HG02981 (cell line): ENCODE measurements around the gene BCAR3.
"Not testable (repeated sequence)": the region's sequence is repeated elsewhere in the genome, so short reads cannot be mapped to it uniquely, and the experiment has no call there.

ENCODE experiments used
- ATAC-seq: cut with Tn5 transposase; IDR thresholded peaks from one replicate; pipeline ENCODE4 v1.9.1; 2021; ENCODE audit warnings: mild to moderate bottlenecking, moderate library complexity; ENCODE audit not compliant: unreplicated experiment

BCAR3 gene

GRCh38 chr1:93707956-93708355, 26.3 kb upstream of the BCAR3 start:
- ATAC-seq, result peak; percentile 68

GRCh38 chr1:93705892-93706500, 24.4 kb upstream of the BCAR3 start:
- no peak for ATAC-seq

GRCh38 chr1:93704052-93704451, 22.4 kb upstream of the BCAR3 start:
- peak; percentile 52 for ATAC-seq

- ATAC-seq, result peak; percentile 15
Measured at GRCh38 chr1:93703643-93704042, 22.0 kb upstream of the BCAR3 start.

- ATAC-seq, result no peak
Measured at GRCh38 chr1:93702828-93703183, 21.2 kb upstream of the BCAR3 start.

- no peak for ATAC-seq
Measured at GRCh38 chr1:93702111-93702827, 20.6 kb upstream of the BCAR3 start.

GRCh38 chr1:93701629-93702028, 20.0 kb upstream of the BCAR3 start:
- ATAC-seq, result no peak

GRCh38 chr1:93700532-93701469, 19.2 kb upstream of the BCAR3 start:
- ATAC-seq, result no peak

GRCh38 chr1:93699503-93700168, 18.0 kb upstream of the BCAR3 start:
- ATAC-seq, result no peak

- ATAC-seq, result no peak
Measured at GRCh38 chr1:93699049-93699384, 17.4 kb upstream of the BCAR3 start.

- ATAC-seq, result no peak
Measured at GRCh38 chr1:93698329-93699048, 16.9 kb upstream of the BCAR3 start.

GRCh38 chr1:93697566-93697965, 15.9 kb upstream of the BCAR3 start:
- not testable (repeated sequence) for ATAC-seq

- ATAC-seq, result no peak
Measured at GRCh38 chr1:93695411-93696005, 13.9 kb upstream of the BCAR3 start.

GRCh38 chr1:93694819-93695218, 13.2 kb upstream of the BCAR3 start:
- no peak for ATAC-seq

- ATAC-seq, result no peak
Measured at GRCh38 chr1:93694039-93694438, 12.4 kb upstream of the BCAR3 start.

GRCh38 chr1:93692983-93693591, 11.4 kb upstream of the BCAR3 start:
- peak; percentile 78 for ATAC-seq

- ATAC-seq, result no peak
Measured at GRCh38 chr1:93692451-93692861, 10.8 kb upstream of the BCAR3 start.

GRCh38 chr1:93692026-93692425, 10.4 kb upstream of the BCAR3 start:
- no peak for ATAC-seq

GRCh38 chr1:93690921-93691789, 9.5 kb upstream of the BCAR3 start:
- ATAC-seq, result no peak
